Activated CD4-positive, CD25-positive, alpha-beta regulatory T cell (primary cell): ENCODE data around the gene SHTN1.

ENCODE experiments used
- DNase-seq, 4 experiments: peaks; one replicate each; lab custom pipeline; 2025; lab: John Stamatoyannopoulos, UW

Gene SHTN1

GRCh38 chr10:116833986-116834985 is 170.7 kb downstream of the SHTN1 start:
- no peak for DNase-seq

GRCh38 chr10:116831790-116832189 is 173.2 kb downstream of the SHTN1 start:
- DNase-seq, result no peak
